Loucy (cell line): ENCODE data around the gene CRTAC1.

Experiments used
- H2AFZ ChIP-seq: fragments of 200-600 bp; sonication (generic); 2 replicates; pipeline ENCODE4 v1.6.0; 2016; ENCODE audit warnings: antibody characterized with exemption, mild to moderate bottlenecking, low read length, moderate library complexity
- H3F3A ChIP-seq: fragments of 200-600 bp; 2 replicates; pipeline ENCODE4 v1.6.0; 2016; ENCODE audit warnings: antibody characterized with exemption, low read depth, mild to moderate bottlenecking
- H3K27me3 ChIP-seq: fragments of 200-600 bp; sonication (generic); 2 replicates; pipeline ENCODE4 v1.6.1; 2014; ENCODE audit warnings: low read length, mild to moderate bottlenecking; ENCODE audit not compliant: insufficient read depth, poor library complexity, severe bottlenecking
- H3K36me3 ChIP-seq: fragments of 200-600 bp; sonication (generic); 2 replicates; pipeline ENCODE4 v1.6.1; 2016; ENCODE audit warnings: low read length; ENCODE audit not compliant: insufficient read depth
- H3K4me1 ChIP-seq: fragments of 200-600 bp; sonication (generic); 2 replicates; pipeline ENCODE4 v1.5.1; 2014; ENCODE audit warnings: low read length, mild to moderate bottlenecking; ENCODE audit not compliant: insufficient read depth, poor library complexity, severe bottlenecking
- H3K4me2 ChIP-seq: fragments of 200-600 bp; sonication (generic); 2 replicates; pipeline ENCODE4 v1.6.0; 2014; ENCODE audit warnings: antibody characterized with exemption, low read length, low read depth, mild to moderate bottlenecking; ENCODE audit not compliant: poor library complexity, severe bottlenecking
- H3K4me3 ChIP-seq: fragments of 200-600 bp; sonication (generic); 2 replicates; pipeline ENCODE4 v1.5.1; 2014; ENCODE audit warnings: low read length, mild to moderate bottlenecking, mixed read lengths; ENCODE audit not compliant: poor library complexity, severe bottlenecking
- H3K79me2 ChIP-seq: fragments of 200-600 bp; sonication (generic); 2 replicates; pipeline ENCODE4 v1.6.1; 2014; ENCODE audit warnings: low read length; ENCODE audit not compliant: insufficient read depth
- H3K9ac ChIP-seq: fragments of 200-600 bp; sonication (generic); 2 replicates; pipeline ENCODE4 v1.6.0; 2014; ENCODE audit warnings: mild to moderate bottlenecking, low read depth, low read length, moderate library complexity; ENCODE audit not compliant: poor library complexity, severe bottlenecking
- H3K9me2 ChIP-seq: fragments of 200-600 bp; sonication (generic); replicated peaks from 2 replicates; pipeline ENCODE4 v1.6.1; 2016; ENCODE audit warnings: low read depth, low read length, mixed read lengths
- H3K9me3 ChIP-seq: fragments of 200-600 bp; sonication (generic); 2 replicates; pipeline ENCODE4 v1.6.1; 2014; ENCODE audit warnings: mild to moderate bottlenecking, antibody characterized with exemption, low read length, low read depth; ENCODE audit not compliant: insufficient read depth
- H4K20me1 ChIP-seq: fragments of 200-600 bp; sonication (generic); 2 replicates; pipeline ENCODE4 v1.6.0; 2014; ENCODE audit warnings: antibody characterized with exemption, low read length, mild to moderate bottlenecking; ENCODE audit not compliant: insufficient read depth, poor library complexity, severe bottlenecking
- CTCF ChIP-seq: fragments of 200-600 bp; sonication (generic); conservative IDR thresholded peaks from 2 replicates; pipeline ENCODE4 v1.5.1; 2014; ENCODE audit warnings: mild to moderate bottlenecking, antibody characterized with exemption, low read length
- EZH2phosphoT487 ChIP-seq: fragments of 200-600 bp; IDR thresholded peaks from 2 replicates; pipeline ENCODE4 v1.6.1; 2018; ENCODE audit warnings: antibody characterized with exemption, mild to moderate bottlenecking, moderate library complexity, borderline replicate concordance

CRTAC1 gene

GRCh38 chr10:97936126-97936525, 94.3 kb downstream of the CRTAC1 start:
- Histone ChIP-seq H3F3A (no peaks in the 10 kb centered on the region), H3K4me2 (no peak overlapping the region), H3K27me3 (no peaks in the 10 kb centered on the region), H3K36me3 (no peaks in the 10 kb centered on the region), H3K4me1 (no peaks in the 10 kb centered on the region), H3K4me3 (no peak overlapping the region), H3K9me3 (no peaks in the 10 kb centered on the region), H2AFZ (no peak overlapping the region), H3K79me2 (no peaks in the 10 kb centered on the region), H3K9ac (no peak overlapping the region), H3K9me2 (no peaks in the 10 kb centered on the region), H4K20me1 (no peaks in the 10 kb centered on the region)
- TF ChIP-seq EZH2phosphoT487 = no peak
- TF ChIP-seq CTCF = no peak

GRCh38 chr10:97932932-97933530, 97.4 kb downstream of the CRTAC1 start:
- Histone ChIP-seq H3K79me2 (no peaks in the 10 kb centered on the region), H3K9me3 (no peaks in the 10 kb centered on the region), H3K4me3 (no peak overlapping the region), H3K4me2 (no peak overlapping the region), H3K27me3 (no peaks in the 10 kb centered on the region), H4K20me1 (no peaks in the 10 kb centered on the region), H3K9me2 (no peaks in the 10 kb centered on the region), H3K9ac (no peak overlapping the region), H3K36me3 (no peaks in the 10 kb centered on the region), H3F3A (no peaks in the 10 kb centered on the region), H2AFZ (no peak overlapping the region), H3K4me1 (no peaks in the 10 kb centered on the region)
- TF ChIP-seq EZH2phosphoT487 (no peak), CTCF (no peak)

- no peaks in the 10 kb centered on the region for H3K36me3 ChIP-seq
- no peaks in the 10 kb centered on the region for H3F3A ChIP-seq
- no peaks in the 10 kb centered on the region for H3K79me2 ChIP-seq
- TF ChIP-seq EZH2phosphoT487 = no peak
- no peaks in the 10 kb centered on the region for H4K20me1 ChIP-seq
- no peaks in the 10 kb centered on the region for H3K4me1 ChIP-seq
- H3K9me2 ChIP-seq = no peaks in the 10 kb centered on the region
- H3K9me3 ChIP-seq = no peaks in the 10 kb centered on the region
- H3K4me2 ChIP-seq = no peak overlapping the region
- no peak overlapping the region for H3K9ac ChIP-seq
- H3K4me3 ChIP-seq = no peak overlapping the region
- H2AFZ ChIP-seq = no peak overlapping the region
- H3K27me3 ChIP-seq = no peaks in the 10 kb centered on the region
Measured at GRCh38 chr10:97931041-97931440, 99.4 kb downstream of the CRTAC1 start.

- Histone ChIP-seq H3K27me3 (no peaks in the 10 kb centered on the region), H3K36me3 (no peaks in the 10 kb centered on the region), H3F3A (no peaks in the 10 kb centered on the region), H3K9ac (no peak overlapping the region), H3K9me3 (no peaks in the 10 kb centered on the region), H3K79me2 (no peaks in the 10 kb centered on the region), H3K4me2 (no peak overlapping the region), H3K4me3 (no peak overlapping the region), H2AFZ (no peak overlapping the region), H4K20me1 (no peaks in the 10 kb centered on the region), H3K9me2 (no peaks in the 10 kb centered on the region), H3K4me1 (no peaks in the 10 kb centered on the region)
- no peak for TF ChIP-seq EZH2phosphoT487
- TF ChIP-seq CTCF = no peak
Measured at GRCh38 chr10:97928897-97929296, 101.5 kb downstream of the CRTAC1 start.
